HG03108 (cell line): ENCODE results near the gene MIA2.
A peak's percentile ranks its signal among the peaks of the same experiment; 100 is the strongest.
"Not testable (repeated sequence)": the region's sequence is repeated elsewhere in the genome, so short reads cannot be mapped to it uniquely, and the experiment has no call there.

Source experiments
- ATAC-seq: cut with Tn5 transposase; IDR thresholded peaks from one replicate; pipeline ENCODE4 v1.9.1; 2021; ENCODE audit warnings: moderate library complexity; ENCODE audit not compliant: unreplicated experiment

MIA2 gene

DNA sequence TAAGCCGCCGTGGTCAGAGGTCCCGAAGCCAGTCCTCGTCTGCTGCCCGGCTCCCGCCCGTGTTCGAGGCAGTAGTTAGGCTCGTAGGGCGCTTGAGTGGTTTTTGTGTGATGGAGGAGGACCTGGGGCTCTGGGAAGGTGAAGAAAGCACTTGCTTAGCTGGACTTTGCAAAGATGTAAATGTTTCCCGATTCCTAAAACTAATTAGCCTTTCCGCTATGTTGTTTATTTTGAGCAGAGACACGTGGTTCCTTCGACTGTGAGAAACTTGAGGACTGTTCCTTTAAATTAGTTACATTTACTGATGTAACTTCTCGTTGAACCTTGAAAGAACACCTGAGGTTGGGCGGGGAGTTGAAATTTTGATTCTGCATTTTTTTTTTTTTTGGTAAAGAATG lies 33.9 kb downstream of the MIA2 start:
- ATAC-seq = peak; percentile 1

DNA sequence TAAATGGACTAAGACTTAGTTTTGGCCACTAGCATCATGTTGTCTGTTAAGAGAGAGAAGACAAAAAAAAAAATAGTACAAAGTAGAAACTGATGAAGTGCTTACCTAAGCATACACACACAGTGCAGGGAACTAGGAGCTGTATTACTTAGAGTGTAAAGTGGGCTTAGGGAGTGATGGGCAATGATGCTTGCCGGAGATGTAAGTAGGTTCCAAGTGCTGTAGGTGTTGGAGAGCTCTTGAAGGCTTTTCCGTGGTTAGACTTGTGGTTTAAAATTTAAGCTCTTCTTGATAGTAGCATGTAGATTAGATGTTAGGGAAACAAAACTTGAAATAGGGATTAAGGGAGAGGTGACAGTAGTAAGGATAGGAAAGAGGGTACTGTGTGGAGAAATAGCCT lies 34.7 kb downstream of the MIA2 start:
- ATAC-seq = no peak

DNA sequence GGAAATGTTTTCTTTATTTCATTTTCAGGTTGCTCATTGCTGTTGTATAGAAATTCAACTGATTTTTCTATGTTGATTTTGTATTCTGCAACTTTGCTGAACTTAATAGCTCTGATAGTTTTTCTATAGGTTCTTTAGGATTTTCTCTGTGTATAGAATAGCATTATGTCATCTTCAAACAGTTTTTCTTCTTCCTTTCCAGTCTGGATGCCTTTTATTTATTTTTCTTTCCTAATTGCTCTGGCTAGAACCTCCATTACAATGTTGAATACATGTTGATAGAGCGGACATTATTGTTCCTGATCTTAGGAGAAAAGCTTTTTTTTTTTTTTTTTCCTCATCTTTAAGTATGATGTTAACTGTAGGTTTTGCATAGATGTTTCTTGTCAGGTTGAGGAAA lies 39.2 kb downstream of the MIA2 start:
- ATAC-seq = no peak

DNA sequence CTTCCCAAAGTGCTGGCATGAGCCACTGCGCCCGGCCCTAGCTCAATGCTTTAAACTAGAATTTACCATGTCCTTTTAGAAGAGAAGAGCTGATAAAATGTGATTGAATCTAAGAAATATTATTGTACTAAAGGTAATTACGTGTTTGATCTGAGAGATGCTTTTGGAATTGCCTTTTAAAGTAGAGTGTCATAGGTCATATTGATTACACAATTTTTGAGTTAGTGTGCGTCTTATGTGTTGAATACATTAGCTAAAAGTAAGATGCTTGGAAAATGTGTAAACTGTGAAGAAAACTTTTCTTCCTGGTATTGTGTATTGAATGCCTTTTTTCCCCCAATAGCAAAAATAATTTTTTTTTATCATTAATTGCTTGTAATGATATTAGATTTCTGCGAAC lies 41.7 kb downstream of the MIA2 start:
- no peak for ATAC-seq

DNA sequence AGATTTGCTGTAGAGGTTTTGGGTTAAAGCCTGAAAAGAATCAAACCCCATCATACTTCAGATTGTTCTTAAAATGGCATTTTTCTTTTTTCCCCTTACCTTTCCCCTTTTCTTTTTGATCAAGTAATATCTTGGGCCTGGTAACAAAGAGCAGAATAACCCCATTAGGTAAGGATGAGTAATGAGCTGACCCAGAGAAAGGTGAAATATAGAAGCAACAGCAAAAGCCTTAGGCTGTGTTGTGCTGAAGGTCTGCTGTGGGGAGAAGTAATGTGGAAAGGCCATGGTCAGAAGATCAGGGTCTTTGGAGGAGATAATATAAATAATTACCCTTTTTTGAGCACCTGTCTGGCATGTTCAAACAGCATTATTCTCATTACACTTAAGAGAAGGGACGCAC lies 42.3 kb downstream of the MIA2 start:
- ATAC-seq = no peak

DNA sequence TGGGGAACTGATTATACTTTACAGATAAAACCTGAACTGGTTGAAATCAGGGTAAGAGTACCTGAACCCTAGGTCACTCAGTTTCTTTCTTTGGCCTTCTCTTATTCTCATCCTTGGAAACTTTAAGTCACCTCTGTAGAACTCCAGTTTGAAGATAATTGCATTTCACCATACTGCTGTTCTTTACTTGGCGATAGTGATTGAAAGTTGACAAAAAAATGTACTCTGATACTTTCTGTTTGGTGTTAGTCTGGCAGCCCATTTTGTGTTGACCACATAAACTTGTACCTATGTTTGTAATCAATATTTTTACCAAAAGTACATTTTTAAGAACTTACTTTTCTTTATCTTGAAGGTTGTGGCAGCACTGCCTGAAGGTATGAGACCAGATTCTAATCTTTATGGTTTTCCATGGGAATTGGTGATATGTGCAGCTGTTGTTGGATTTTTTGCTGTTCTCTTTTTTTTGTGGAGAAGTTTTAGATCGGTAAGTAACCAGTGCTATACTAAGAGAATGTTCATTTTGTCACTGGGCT lies 42.9 kb downstream of the MIA2 start:
- ATAC-seq = no peak

DNA sequence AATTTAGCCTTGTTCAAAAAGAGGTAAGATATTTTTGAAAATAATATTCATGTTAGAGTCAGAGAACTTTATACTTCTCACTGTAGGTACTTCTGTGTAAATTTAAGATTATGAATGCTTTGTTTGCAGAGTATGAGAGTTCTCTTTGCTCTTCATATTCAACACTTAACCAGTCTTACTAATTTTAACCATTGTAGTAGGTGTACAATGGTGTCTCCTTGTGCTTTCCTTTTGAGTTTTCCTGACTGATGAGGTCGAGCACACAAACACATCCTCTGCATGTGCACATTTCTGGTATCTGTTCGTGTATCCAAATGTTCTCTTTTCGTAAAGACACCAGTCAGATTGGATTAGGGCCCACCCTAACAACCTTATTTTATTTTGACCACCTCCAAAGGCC lies 45.8 kb downstream of the MIA2 start:
- no peak for ATAC-seq

DNA sequence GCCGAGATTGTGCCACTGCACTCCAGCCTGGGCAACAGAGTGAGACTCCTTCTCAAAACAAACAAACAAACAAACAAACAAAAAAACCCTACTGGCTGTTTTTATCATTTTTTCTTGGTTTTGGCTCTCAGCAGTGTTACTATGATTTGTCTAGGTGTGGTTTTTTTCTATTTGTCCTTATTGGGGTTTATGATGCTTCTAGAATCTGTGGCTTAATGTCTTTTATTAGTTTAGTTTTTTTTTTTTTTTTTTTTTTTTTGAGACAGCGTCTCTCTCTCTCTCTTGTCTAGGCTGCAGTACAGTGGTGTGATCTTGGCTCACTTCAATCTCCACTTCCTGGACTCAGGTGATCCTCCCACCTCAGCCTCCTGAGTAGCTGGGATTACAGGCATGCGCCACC lies 47.0 kb downstream of the MIA2 start:
- ATAC-seq = not testable (repeated sequence)

DNA sequence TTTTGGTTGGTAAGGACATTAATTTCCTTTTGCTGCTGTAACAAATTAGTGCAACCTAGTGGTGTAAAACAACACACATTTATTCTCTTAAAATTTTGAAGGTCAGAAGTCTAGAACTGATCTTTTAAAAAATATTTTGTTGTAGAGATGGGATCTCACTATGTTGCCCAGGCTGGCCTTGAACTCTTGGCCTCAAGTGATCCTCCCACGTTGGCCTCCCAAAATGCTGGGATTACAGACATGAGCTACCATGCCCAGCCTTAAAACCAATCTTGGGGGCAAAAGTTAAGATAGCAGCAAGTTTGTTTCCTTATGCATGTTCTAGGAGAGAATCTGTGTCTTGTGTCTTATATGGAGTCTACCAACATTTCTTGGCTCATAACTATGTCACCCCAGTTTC lies 55.8 kb downstream of the MIA2 start:
- no peak for ATAC-seq

DNA sequence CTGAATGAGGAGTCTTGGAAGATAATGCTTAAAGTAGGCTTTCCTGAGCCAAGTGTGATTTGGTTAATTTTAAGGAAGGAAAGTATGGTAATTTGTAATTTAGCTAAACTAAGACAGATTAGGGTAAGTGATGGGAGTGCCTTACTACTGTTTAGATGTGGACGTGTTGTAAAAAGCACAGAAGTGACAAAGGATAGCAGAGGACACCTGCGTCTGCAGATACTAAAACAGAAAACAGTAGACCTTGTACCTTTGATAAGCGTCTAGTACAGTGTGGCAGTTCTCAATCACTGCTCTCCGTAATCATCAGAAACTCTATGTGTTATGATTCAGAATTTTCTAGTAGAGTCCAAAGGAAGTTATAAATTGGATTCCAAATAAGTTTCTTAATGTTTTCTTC lies 58.0 kb downstream of the MIA2 start:
- no peak for ATAC-seq

DNA sequence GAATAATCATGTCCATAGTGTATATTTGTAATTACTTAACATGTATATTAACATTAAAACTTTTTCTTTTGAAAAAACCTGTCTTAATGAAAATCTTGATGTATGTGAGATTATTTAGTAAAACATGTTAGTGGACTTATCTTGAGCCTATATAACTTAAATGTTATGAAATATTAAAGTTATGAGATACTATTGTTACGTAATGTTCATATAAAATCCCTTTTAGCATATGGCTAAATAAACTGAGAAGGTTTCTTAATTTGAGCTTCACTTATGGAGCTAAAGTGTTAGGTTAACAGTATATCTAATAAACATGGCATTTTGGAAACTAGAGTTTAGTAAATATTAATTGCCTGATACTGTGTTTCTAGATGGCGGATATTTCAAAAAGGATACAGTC lies 59.9 kb downstream of the MIA2 start:
- no peak for ATAC-seq

DNA sequence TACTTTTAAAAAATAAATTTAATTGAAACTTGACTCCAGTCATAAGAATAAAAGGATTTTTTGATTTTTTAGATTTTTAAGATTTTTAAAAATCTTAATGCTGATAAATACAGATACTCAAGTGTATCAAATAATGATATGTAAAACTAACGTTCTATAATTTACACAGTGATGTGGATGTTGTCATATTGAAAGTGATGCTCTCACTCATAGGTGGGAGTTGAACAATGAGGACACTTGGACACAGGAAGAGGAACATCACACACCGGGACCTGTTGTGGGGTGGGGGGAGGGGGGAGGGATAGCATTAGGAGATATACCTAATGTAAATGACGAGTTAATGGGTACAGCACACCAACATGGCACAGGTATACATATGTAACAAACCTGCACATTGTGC lies 66.7 kb downstream of the MIA2 start:
- ATAC-seq = not testable (repeated sequence)

DNA sequence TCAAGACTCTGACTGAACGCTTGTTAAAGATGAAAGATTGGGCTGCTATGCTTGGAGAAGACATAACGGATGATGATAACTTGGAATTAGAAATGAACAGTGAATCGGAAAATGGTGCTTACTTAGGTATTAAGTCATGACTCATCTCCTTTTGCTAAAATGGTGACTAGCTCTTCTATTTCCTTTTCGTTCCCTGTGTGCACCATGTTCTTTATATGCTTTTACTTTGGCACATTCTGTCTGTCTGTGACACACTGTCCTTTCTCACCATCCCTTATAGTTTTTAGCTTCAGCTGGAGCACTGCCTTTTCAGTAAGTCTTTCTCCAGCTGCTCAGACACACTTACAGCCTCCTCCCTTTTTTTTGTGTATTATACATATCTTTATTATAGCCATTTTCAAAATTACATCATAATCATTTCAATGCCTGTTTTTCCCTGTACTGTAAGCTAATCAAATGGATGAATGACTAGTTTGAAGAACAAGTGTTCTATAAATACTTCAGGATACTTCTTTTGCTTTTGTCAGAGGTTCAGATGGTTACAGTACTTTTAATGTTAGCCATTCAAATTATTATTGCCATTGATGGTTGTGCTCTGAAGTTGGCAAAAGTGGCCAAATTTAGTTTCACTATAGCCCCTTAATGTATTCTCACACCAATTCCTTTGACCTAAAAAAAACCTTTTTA lies 68.6 kb downstream of the MIA2 start:
- no peak for ATAC-seq

DNA sequence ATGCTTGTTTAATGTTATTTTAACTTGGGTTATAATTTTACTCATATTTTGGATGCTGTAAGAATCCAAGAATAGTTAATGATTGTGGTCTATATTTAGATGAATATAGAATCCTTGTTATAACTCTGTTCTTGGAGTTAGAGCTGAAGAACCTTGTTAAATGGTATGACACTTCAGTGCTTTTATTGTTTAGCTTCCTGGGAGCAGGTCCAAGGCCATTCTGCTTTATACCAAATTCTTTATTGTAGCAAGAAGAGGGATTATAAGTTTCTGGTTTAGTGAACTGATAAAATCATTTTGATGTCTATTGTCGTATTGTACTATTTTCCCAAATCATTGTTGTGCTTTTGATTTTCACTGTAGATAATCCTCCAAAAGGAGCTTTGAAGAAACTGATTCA lies 69.4 kb downstream of the MIA2 start:
- ATAC-seq = no peak

DNA sequence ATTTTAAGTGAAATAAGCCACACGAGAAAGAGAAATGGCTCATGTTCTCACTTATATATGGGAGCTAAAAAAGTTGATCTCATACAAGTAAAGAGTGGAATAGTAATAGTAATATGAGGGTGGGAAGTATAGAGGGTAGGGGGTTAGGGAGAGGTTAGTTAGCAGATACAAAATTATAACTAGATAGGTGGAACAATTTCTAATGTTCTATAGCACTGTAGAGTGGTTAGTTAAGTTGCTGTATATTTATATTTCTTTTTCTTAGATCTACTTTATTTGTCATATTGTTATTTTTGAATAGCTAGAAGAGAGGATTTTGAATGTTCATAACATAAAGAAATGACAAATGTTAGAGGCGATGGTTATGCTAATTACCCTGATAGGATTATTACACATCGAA lies 74.1 kb downstream of the MIA2 start:
- no peak for ATAC-seq

DNA sequence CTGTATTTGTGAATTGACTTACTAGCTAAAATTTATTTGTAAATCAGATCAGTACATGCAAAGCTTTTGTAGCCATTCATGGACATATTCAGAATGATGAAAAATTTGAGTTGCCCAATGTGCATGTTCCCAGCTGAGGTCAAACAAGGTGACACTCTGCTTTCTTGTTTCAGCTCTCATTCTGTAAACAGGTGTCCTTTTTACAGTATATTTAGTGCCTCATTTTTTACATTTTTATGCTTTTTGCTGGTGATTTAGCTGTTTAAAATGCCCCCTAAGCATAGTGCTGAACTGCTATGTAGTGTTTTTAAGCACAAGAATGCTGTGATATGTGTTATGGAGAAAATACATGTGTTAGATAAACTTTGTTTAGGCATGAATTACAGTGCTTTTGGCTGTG lies 76.3 kb downstream of the MIA2 start:
- ATAC-seq = no peak

DNA sequence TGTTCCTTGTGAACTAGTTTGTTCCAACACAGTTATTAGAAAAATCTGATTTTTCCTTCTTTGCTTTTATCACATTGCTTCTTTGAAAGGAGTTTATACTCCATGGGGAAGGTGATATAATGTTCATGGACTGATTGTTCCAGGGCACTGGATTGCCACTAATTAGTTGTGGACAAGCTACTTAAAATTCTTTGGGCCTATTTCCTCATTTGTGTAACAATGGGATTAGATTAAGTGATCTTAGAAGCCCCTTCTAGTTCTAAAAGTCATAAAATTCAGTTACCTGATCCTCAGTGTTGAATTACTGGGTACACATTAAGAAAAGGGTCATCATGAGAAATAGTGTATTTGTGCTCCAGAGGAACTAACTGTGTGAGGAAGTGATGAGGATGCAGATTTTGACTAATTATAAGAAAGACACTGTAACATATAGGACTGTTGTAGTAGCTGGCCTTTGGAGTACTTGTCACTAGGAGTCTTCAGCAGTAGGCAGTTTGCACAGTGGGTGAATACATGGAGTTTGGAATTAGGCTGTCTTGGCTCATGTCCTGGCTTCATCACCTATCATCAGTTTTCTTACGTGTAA lies 82.2 kb downstream of the MIA2 start:
- no peak for ATAC-seq

DNA sequence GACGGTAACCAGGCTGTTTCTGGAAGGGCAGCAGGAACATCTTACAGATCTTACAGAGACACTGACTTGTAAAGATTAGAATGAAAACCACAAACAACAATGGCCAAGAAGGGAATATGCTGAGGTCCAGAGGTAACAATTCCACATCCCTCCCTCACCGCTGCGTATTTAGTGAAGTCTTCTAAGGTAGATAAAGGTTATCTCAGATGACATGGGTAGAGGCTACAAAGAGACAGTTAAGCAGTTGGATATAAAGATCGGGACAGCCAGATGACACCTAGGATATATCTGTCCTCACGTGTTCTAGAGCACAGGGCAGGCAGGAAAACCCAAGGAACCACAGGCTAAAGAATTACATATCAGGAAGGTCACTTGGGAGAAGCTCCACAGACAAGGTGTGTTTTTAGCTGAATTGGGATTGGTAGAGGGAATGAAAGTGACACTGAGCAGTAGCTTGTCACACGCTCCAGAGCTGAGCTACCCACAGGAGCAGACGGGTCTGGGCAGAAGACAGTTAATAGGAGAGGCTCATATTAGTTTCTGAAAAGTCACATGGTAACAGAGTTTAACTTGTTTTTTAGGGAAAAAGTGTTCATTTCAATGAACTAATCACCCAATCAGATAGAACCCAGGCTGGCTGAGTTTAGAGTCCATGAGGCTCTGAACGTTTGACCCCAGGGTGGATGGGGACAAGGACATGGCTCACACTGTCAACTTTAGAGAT lies 83.3 kb downstream of the MIA2 start:
- no peak for ATAC-seq

DNA sequence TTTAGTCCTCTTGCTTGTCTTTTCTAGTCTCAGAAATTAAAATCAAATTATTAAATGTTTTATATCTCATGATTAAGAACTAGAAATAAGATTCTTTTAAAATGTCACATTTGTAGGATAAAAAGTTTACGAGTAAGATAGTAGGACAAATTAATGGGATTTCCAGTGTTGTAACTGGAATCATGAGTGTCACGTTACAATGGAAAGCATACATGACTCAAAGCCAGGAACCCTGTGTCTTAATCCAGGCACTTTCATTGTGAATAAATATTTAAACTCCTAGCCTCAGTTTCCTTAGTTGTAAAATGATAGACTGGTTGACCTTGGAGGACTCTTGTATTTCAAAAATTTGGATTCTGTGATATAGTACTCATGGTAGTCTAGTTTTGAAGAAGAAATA lies 84.9 kb downstream of the MIA2 start:
- ATAC-seq = no peak

DNA sequence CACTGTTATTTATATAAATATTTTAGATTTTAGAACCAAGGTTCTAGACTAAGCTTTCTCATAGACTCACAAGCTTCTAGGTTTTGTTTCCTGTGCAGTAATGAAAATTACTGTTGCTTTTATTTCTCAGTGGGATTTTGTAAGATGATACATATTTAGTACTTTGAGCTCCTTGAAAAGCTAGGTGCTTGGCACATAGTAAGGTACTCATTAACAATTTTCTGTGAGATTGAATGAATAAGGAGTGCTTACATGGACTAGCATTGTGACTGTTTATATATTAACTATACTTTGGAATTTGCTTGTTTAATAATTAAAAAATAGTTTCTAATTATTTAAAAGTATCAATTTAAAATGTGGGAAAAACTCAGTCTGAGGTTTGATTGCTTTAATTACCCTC lies 85.7 kb downstream of the MIA2 start:
- no peak for ATAC-seq

DNA sequence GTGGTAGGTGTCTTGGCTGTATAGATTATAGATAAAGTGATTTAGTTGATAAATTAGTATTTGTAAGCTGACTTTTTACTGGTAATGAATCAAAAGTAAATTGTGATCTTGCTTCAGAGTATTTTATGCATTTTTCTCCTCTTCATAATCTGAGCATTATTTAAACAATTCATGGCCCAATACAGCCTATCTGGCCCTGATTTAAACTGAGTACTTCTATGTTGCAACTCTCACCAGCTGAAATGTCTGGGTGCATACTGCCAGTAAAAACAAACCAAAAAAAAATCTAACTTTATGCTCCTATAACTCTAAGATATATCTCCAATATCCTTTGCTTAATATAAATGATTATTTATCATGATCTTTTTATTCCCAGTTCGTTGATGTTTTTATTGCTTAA lies 86.6 kb downstream of the MIA2 start:
- ATAC-seq = no peak

DNA sequence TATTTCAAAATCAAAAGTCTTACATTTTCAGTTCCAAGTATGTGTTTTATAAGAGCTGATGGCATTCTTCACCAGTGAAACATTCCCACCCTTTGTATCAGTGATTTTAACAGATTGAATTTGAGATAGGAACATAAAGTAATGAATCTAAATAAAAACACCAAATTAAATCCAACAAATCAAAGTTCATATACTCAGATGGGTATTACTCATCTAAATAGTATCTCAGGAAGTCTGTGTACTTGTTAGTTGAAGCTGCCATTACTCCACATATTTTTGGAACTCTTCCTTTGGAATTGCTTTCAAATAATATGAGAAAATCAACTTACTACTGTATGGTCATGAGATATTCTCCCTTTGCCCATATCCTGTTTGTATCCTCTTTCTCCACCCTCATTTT lies 89.1 kb downstream of the MIA2 start:
- ATAC-seq = no peak
